Measurements from ENCODE around the gene TBC1D16.
A peak's percentile ranks its signal among the peaks of the same experiment; 100 is the strongest.

TBC1D16 gene

GRCh38 chr17:79925242-79925957 lies 110.3 kb downstream of the TBC1D16 start:
- DNase-seq = no peak

- DNase-seq = no peak
Measured at GRCh38 chr17:79924639-79924976, 111.1 kb downstream of the TBC1D16 start.

- peak; percentile 58 to 65 for DNase-seq
Measured at GRCh38 chr17:79923974-79924638, 111.6 kb downstream of the TBC1D16 start.

GRCh38 chr17:79922798-79923197 lies 112.9 kb downstream of the TBC1D16 start:
- DNase-seq = no peak

- DNase-seq = no peak
Measured at GRCh38 chr17:79922116-79922601, 113.5 kb downstream of the TBC1D16 start.

GRCh38 chr17:79921411-79922115 lies 114.1 kb downstream of the TBC1D16 start:
- no peak for DNase-seq

- no peak for DNase-seq
Measured at GRCh38 chr17:79920751-79921410, 114.8 kb downstream of the TBC1D16 start.

GRCh38 chr17:79919862-79920720 lies 115.6 kb downstream of the TBC1D16 start:
- no peak for DNase-seq

- DNase-seq = no peak
Measured at GRCh38 chr17:79919164-79919585, 116.5 kb downstream of the TBC1D16 start.

- no peak for DNase-seq
Measured at GRCh38 chr17:79918581-79919163, 117.0 kb downstream of the TBC1D16 start.

GRCh38 chr17:79917902-79918484 lies 117.7 kb downstream of the TBC1D16 start:
- no peak for DNase-seq

GRCh38 chr17:79916991-79917901 lies 118.4 kb downstream of the TBC1D16 start:
- no peak for DNase-seq

- DNase-seq = no peak
Measured at GRCh38 chr17:79916506-79916905, 119.2 kb downstream of the TBC1D16 start.

- peak in 1 of 2 experiments; percentile 25 for DNase-seq
Measured at GRCh38 chr17:79915850-79916430, 119.7 kb downstream of the TBC1D16 start.

GRCh38 chr17:79914813-79915740 lies 120.6 kb downstream of the TBC1D16 start:
- DNase-seq = no peak

- no peak for DNase-seq
Measured at GRCh38 chr17:79913896-79914812, 121.5 kb downstream of the TBC1D16 start.

- DNase-seq = no peak
Measured at GRCh38 chr17:79913451-79913850, 122.2 kb downstream of the TBC1D16 start.

Measured in NCI-H1930 (cell line).